Measurements from ENCODE around the gene IGFBP6. TPM values are rescaled to one million over a fixed set of nuclear protein-coding genes. Genes with fewer than 3 reads are reported as not detected.

IGFBP6 gene
- total RNA-seq, 1 donor from 2014 or later = 20.8 TPM

- peaks cover 57% of the 10 kb centered on the region for H3K4me1 ChIP-seq (ENCODE audit: insufficient read depth, low read length)
- peak overlapping the region; percentile 94 for H3K4me2 ChIP-seq (ENCODE audit: low read length)
- peaks cover 2% of the 10 kb centered on the region for H3K9me3 Mint-ChIP-seq (ENCODE audit: unreplicated experiment)
- peak overlapping the region; percentile 79 for H2AFZ ChIP-seq (ENCODE audit: low read depth, low read length)
- H3K4me3 ChIP-seq (ENCODE audit: insufficient read depth, low read depth, low read length) = peak overlapping the region; percentile 60
- H4K20me1 ChIP-seq (ENCODE audit: insufficient read depth, low read length) = peaks cover 11% of the 10 kb centered on the region
- H3K27me3 Mint-ChIP-seq (ENCODE audit: low read depth, unreplicated experiment) = peaks cover 1% of the 10 kb centered on the region
- no peak overlapping the region for H3K27ac ChIP-seq (ENCODE audit: low read depth, low read length)
- peaks cover 29% of the 10 kb centered on the region for H3K79me2 ChIP-seq (ENCODE audit: insufficient read depth, low read length)
- no peak for FAIRE-seq
- no peaks in the 10 kb centered on the region for H3K9me3 ChIP-seq (ENCODE audit: insufficient read depth, low read depth, low read length)
- peaks cover 45% of the 10 kb centered on the region for H3K4me1 Mint-ChIP-seq (ENCODE audit: low read depth, unreplicated experiment)
- peaks cover 14% of the 10 kb centered on the region for H3K36me3 Mint-ChIP-seq (ENCODE audit: low read depth, unreplicated experiment)
- no peaks in the 10 kb centered on the region for H3K27me3 ChIP-seq (ENCODE audit: insufficient read depth, low read length)
- TF ChIP-seq CTCF (IDR thresholded peaks at IDR 0.05; ENCODE audit: insufficient read depth, low read depth, low read length) (peak; percentile 58), EZH2 (IDR thresholded peaks at IDR 0.05; ENCODE audit: insufficient read depth, low read length) (no peak)
- H3K36me3 ChIP-seq (ENCODE audit: insufficient read depth, low read length) = peaks cover 4% of the 10 kb centered on the region
- DNase-seq (ENCODE audit: low read depth) = no peak
- H3K4me3 Mint-ChIP-seq (ENCODE audit: unreplicated experiment) = peak overlapping the region; percentile 85
- peak overlapping the region; percentile 43 for H3K9ac ChIP-seq (ENCODE audit: low read length)
- peak overlapping the region; percentile 62 for H3K27ac Mint-ChIP-seq (ENCODE audit: unreplicated experiment)
Measured at GRCh38 chr12:53053218-53054111, 44.0 kb upstream of the IGFBP6 start.

- Mint-ChIP-seq H3K4me3 (ENCODE audit: unreplicated experiment) (peak overlapping the region; percentile 85), H3K4me1 (ENCODE audit: low read depth, unreplicated experiment) (peaks cover 37% of the 10 kb centered on the region), H3K9me3 (ENCODE audit: unreplicated experiment) (peaks cover 2% of the 10 kb centered on the region), H3K27me3 (ENCODE audit: low read depth, unreplicated experiment) (peaks cover 1% of the 10 kb centered on the region), H3K36me3 (ENCODE audit: low read depth, unreplicated experiment) (peaks cover 14% of the 10 kb centered on the region), H3K27ac (ENCODE audit: unreplicated experiment) (peak overlapping the region; percentile 62)
- Histone ChIP-seq H3K9me3 (ENCODE audit: insufficient read depth, low read depth, low read length) (no peaks in the 10 kb centered on the region), H3K9ac (ENCODE audit: low read length) (peak overlapping the region; percentile 43), H3K4me3 (ENCODE audit: insufficient read depth, low read depth, low read length) (peak overlapping the region; percentile 60), H3K4me1 (ENCODE audit: insufficient read depth, low read length) (peaks cover 48% of the 10 kb centered on the region), H3K36me3 (ENCODE audit: insufficient read depth, low read length) (peaks cover 4% of the 10 kb centered on the region), H3K27me3 (ENCODE audit: insufficient read depth, low read length) (no peaks in the 10 kb centered on the region), H2AFZ (ENCODE audit: low read depth, low read length) (peak overlapping the region; percentile 79), H3K79me2 (ENCODE audit: insufficient read depth, low read length) (peaks cover 29% of the 10 kb centered on the region), H3K27ac (ENCODE audit: low read depth, low read length) (peak overlapping the region; percentile 21), H3K4me2 (ENCODE audit: low read length) (peak overlapping the region; percentile 94), H4K20me1 (ENCODE audit: insufficient read depth, low read length) (peaks cover 11% of the 10 kb centered on the region)
- TF ChIP-seq EZH2 (IDR thresholded peaks at IDR 0.05; ENCODE audit: insufficient read depth, low read length) (no peak), CTCF (IDR thresholded peaks at IDR 0.05; ENCODE audit: insufficient read depth, low read depth, low read length) (no peak)
- peak; percentile 76 for DNase-seq (ENCODE audit: low read depth)
- FAIRE-seq = no peak
Measured at GRCh38 chr12:53054112-53054878, 43.2 kb upstream of the IGFBP6 start.

Data from astrocyte (in vitro differentiated cells and primary cell).